ENCODE results near the gene FLYWCH2.

DNA sequence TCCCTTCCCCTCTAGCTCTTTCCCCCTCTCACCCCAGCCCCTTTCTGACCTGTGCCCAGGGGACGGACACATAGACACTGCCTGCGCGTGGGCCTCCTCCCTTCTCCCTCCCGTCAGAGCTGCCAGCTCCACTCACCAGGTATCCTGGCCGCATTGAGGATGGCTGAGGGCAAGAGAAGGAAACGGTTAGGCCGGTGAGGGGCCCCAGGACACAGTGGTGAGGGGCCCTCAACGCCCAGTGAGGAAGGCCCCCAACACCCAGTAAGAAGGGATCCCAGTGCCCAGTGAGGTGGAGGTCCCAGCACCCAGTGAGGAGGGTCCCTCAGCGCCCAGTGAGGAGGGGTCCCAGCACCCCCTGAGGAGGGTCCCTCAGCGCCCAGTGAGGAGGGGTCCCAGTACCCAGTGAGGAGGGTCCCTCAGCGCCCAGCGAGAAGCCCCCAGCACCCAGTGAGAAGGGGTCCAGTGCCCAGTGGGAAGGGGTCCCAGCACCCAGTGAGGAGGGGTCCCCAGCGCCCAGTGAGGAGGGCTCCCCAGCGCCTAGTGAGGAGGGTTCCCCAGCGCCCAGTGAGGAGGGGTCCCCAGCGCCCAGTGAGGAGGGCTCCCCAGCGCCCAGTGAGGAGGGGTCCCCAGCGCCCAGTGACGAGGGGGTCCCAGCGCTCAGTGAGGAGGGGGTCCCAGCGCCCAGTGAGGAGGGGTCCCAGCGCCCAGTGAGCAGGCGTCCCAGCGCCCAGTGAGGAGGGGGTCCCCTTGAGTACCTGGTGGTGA is 26.1 kb upstream of the FLYWCH2 start:
- TF ChIP-seq, protein P1, sequence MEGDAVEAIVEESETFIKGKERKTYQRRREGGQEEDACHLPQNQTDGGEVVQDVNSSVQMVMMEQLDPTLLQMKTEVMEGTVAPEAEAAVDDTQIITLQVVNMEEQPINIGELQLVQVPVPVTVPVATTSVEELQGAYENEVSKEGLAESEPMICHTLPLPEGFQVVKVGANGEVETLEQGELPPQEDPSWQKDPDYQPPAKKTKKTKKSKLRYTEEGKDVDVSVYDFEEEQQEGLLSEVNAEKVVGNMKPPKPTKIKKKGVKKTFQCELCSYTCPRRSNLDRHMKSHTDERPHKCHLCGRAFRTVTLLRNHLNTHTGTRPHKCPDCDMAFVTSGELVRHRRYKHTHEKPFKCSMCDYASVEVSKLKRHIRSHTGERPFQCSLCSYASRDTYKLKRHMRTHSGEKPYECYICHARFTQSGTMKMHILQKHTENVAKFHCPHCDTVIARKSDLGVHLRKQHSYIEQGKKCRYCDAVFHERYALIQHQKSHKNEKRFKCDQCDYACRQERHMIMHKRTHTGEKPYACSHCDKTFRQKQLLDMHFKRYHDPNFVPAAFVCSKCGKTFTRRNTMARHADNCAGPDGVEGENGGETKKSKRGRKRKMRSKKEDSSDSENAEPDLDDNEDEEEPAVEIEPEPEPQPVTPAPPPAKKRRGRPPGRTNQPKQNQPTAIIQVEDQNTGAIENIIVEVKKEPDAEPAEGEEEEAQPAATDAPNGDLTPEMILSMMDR (IDR thresholded peaks at IDR 0.05 in 4 of 5, conservative IDR thresholded peaks at IDR 0.05 in 1 of 5), result no peak
- no peak for TF ChIP-seq POLR2A (IDR thresholded peaks at IDR 0.05)
